WTC11 (cell line): ENCODE measurements around the gene TP53I3. TPM values are rescaled to one million over a fixed set of nuclear protein-coding genes. Genes with fewer than 3 reads are reported as not detected.

ENCODE experiments used
- ATAC-seq: fragments of 200-7000 bp; cut with Tn5 transposase; 2 replicates; pipeline ENCODE4 v1.10.0; 2021; ENCODE audit warnings: mild to moderate bottlenecking, moderate library complexity
- CTCF ChIA-PET: fragments of 300-600 bp; sonication (Branson Sonifier 250); formaldehyde crosslinking; loops from one replicate; lab custom pipeline; 2021; ENCODE audit warnings: antibody characterized with exemption; lab: Charles Lee
- POLR2A ChIA-PET: fragments of 350-600 bp; sonication (Branson Sonifier 250); formaldehyde crosslinking; loops from one replicate; lab custom pipeline; 2021; ENCODE audit warnings: antibody characterized with exemption; lab: Charles Lee
- DNase-seq: peaks from one replicate; pipeline ENCODE4 v3.0.0; 2021; ENCODE audit warnings: low spot score
- H3K27ac Mint-ChIP-seq: 2 replicates; pipeline ENCODE4 v1.8.0; 2021; ENCODE audit warnings: mixed read lengths
- H3K27me3 Mint-ChIP-seq: 2 replicates; pipeline ENCODE4 v1.8.0; 2021; ENCODE audit warnings: low read depth, mild to moderate bottlenecking, moderate library complexity, mixed read lengths
- H3K36me3 Mint-ChIP-seq: 2 replicates; pipeline ENCODE4 v1.8.0; 2021; ENCODE audit warnings: mixed read lengths
- H3K4me1 Mint-ChIP-seq: 2 replicates; pipeline ENCODE4 v1.8.0; 2022; ENCODE audit warnings: mixed read lengths
- H3K4me3 Mint-ChIP-seq: 2 replicates; pipeline ENCODE4 v1.8.0; 2021; ENCODE audit warnings: mild to moderate bottlenecking, moderate library complexity, mixed read lengths
- H3K9me3 Mint-ChIP-seq: 2 replicates; pipeline ENCODE4 v1.8.0; 2021; ENCODE audit warnings: mixed read lengths
- CBFB ChIP-seq: sonication (generic); formaldehyde crosslinking; IDR thresholded peaks from 2 replicates; pipeline ENCODE4 v1.8.1; 2022; ENCODE audit warnings: mild to moderate bottlenecking, low read depth, missing genetic modification reagents
- ESRRA ChIP-seq: sonication (generic); formaldehyde crosslinking; IDR thresholded peaks from 2 replicates; pipeline ENCODE4 v1.8.1; 2022; ENCODE audit warnings: mild to moderate bottlenecking, missing genetic modification reagents, borderline replicate concordance
- GABPB1 ChIP-seq: sonication (generic); formaldehyde crosslinking; IDR thresholded peaks from 2 replicates; pipeline ENCODE4 v1.8.1; 2023; ENCODE audit warnings: mild to moderate bottlenecking, missing genetic modification reagents
- JAZF1 ChIP-seq: fragments of 250-450 bp; sonication (Bioruptor Pico); IDR thresholded peaks from 2 replicates; pipeline ENCODE4 v1.9.0; 2021; ENCODE audit warnings: moderate library complexity, mild to moderate bottlenecking, inconsistent platforms
- JUN ChIP-seq: sonication (generic); formaldehyde crosslinking; IDR thresholded peaks from 2 replicates; pipeline ENCODE4 v1.8.0; 2023; ENCODE audit warnings: mild to moderate bottlenecking, missing genetic modification reagents
- TEAD1 ChIP-seq: sonication (generic); formaldehyde crosslinking; IDR thresholded peaks from 2 replicates; pipeline ENCODE4 v1.8.0; 2022; ENCODE audit warnings: mild to moderate bottlenecking, missing genetic modification reagents
- ZBTB21 ChIP-seq: sonication (generic); formaldehyde crosslinking; IDR thresholded peaks from 2 replicates; pipeline ENCODE4 v1.8.1; 2023; ENCODE audit warnings: mild to moderate bottlenecking, missing genetic modification reagents, borderline replicate concordance
- ZNF317 ChIP-seq: sonication (generic); formaldehyde crosslinking; IDR thresholded peaks from 2 replicates; pipeline ENCODE4 v1.8.1; 2023; ENCODE audit warnings: low read depth, mild to moderate bottlenecking, moderate library complexity, missing genetic modification reagents, borderline replicate concordance
- ZNF416 ChIP-seq: fragments of 250-450 bp; sonication (Bioruptor Pico); IDR thresholded peaks from 2 replicates; pipeline ENCODE4 v1.9.0; 2021; ENCODE audit warnings: mild to moderate bottlenecking, inconsistent platforms
- total RNA-seq: library from RNA; stranded (reverse); gene quantifications from 3 replicates; pipeline ENCODE4 v1.2.3, GENCODE V29; 2021
- TF ChIP-seq, protein P1 (sequence below): sonication (generic); formaldehyde crosslinking; IDR thresholded peaks from 2 replicates; pipeline ENCODE4 v1.8.1; 2022; ENCODE audit warnings: mild to moderate bottlenecking, moderate library complexity, missing genetic modification reagents
- TF ChIP-seq, protein P2 (sequence below): sonication (generic); formaldehyde crosslinking; IDR thresholded peaks from 2 replicates; pipeline ENCODE4 v1.8.0; 2023; ENCODE audit warnings: missing genetic modification reagents, mild to moderate bottlenecking, borderline replicate concordance
- TF ChIP-seq, protein P3 (sequence below): sonication (generic); formaldehyde crosslinking; IDR thresholded peaks from 2 replicates; pipeline ENCODE4 v1.8.1; 2023; ENCODE audit warnings: mild to moderate bottlenecking, missing genetic modification reagents
- TF ChIP-seq, protein P4 (sequence below): sonication (generic); formaldehyde crosslinking; IDR thresholded peaks from 2 replicates; pipeline ENCODE4 v1.8.1; 2022; ENCODE audit warnings: mild to moderate bottlenecking, missing genetic modification reagents, moderate library complexity, borderline replicate concordance
- TF ChIP-seq, protein P5 (sequence below): sonication (generic); formaldehyde crosslinking; IDR thresholded peaks from 2 replicates; pipeline ENCODE4 v1.8.0; 2023; ENCODE audit warnings: mild to moderate bottlenecking, missing genetic modification reagents
- TF ChIP-seq, protein P6 (sequence below): sonication (generic); formaldehyde crosslinking; IDR thresholded peaks from 2 replicates; pipeline ENCODE4 v1.8.1; 2023; ENCODE audit warnings: mild to moderate bottlenecking, missing genetic modification reagents, borderline replicate concordance
- TF ChIP-seq, protein P7 (sequence below): fragments of 250-450 bp; sonication (Bioruptor Pico); IDR thresholded peaks from 2 replicates; pipeline ENCODE4 v2.1.2; 2022; ENCODE audit warnings: mild to moderate bottlenecking, moderate library complexity
- TF ChIP-seq, protein P8 (sequence below): sonication (generic); formaldehyde crosslinking; IDR thresholded peaks from 2 replicates; pipeline ENCODE4 v1.8.1; 2023; ENCODE audit warnings: mild to moderate bottlenecking, moderate library complexity, missing genetic modification reagents

TP53I3 gene
- total RNA-seq, 1 experiment from 2014 or later, result 32.9 TPM

DNA sequence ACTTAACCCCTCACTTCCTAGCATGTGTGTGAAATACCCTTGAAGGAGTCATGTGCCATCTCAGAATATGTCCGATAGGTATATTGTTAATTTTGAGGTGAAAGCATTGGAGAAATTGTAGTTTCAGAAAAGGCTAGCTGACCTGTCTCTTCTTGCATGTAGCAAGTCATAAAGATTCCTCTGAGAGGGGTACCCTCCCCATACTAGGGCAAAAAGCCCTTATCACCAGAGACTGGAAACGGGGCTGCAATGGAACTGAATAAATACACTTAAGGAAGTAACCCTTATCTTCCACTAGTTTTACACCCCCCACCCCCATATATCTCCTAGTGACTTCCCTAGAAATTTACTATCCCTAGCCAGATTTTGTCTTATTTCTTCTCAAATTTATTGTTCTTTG is 6.8 kb downstream of the TP53I3 start (continued):
- TF ChIP-seq, protein P1, sequence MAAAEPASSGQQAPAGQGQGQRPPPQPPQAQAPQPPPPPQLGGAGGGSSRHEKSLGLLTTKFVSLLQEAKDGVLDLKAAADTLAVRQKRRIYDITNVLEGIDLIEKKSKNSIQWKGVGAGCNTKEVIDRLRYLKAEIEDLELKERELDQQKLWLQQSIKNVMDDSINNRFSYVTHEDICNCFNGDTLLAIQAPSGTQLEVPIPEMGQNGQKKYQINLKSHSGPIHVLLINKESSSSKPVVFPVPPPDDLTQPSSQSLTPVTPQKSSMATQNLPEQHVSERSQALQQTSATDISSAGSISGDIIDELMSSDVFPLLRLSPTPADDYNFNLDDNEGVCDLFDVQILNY, result no peak
- TF ChIP-seq, protein P2, sequence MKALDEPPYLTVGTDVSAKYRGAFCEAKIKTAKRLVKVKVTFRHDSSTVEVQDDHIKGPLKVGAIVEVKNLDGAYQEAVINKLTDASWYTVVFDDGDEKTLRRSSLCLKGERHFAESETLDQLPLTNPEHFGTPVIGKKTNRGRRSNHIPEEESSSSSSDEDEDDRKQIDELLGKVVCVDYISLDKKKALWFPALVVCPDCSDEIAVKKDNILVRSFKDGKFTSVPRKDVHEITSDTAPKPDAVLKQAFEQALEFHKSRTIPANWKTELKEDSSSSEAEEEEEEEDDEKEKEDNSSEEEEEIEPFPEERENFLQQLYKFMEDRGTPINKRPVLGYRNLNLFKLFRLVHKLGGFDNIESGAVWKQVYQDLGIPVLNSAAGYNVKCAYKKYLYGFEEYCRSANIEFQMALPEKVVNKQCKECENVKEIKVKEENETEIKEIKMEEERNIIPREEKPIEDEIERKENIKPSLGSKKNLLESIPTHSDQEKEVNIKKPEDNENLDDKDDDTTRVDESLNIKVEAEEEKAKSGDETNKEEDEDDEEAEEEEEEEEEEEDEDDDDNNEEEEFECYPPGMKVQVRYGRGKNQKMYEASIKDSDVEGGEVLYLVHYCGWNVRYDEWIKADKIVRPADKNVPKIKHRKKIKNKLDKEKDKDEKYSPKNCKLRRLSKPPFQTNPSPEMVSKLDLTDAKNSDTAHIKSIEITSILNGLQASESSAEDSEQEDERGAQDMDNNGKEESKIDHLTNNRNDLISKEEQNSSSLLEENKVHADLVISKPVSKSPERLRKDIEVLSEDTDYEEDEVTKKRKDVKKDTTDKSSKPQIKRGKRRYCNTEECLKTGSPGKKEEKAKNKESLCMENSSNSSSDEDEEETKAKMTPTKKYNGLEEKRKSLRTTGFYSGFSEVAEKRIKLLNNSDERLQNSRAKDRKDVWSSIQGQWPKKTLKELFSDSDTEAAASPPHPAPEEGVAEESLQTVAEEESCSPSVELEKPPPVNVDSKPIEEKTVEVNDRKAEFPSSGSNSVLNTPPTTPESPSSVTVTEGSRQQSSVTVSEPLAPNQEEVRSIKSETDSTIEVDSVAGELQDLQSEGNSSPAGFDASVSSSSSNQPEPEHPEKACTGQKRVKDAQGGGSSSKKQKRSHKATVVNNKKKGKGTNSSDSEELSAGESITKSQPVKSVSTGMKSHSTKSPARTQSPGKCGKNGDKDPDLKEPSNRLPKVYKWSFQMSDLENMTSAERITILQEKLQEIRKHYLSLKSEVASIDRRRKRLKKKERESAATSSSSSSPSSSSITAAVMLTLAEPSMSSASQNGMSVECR (CRISPR knock-in tag), result no peak
- no peak for TF ChIP-seq ZNF317
- TF ChIP-seq ZBTB21 (CRISPR knock-in tag), result no peak
- TF ChIP-seq, protein P3, sequence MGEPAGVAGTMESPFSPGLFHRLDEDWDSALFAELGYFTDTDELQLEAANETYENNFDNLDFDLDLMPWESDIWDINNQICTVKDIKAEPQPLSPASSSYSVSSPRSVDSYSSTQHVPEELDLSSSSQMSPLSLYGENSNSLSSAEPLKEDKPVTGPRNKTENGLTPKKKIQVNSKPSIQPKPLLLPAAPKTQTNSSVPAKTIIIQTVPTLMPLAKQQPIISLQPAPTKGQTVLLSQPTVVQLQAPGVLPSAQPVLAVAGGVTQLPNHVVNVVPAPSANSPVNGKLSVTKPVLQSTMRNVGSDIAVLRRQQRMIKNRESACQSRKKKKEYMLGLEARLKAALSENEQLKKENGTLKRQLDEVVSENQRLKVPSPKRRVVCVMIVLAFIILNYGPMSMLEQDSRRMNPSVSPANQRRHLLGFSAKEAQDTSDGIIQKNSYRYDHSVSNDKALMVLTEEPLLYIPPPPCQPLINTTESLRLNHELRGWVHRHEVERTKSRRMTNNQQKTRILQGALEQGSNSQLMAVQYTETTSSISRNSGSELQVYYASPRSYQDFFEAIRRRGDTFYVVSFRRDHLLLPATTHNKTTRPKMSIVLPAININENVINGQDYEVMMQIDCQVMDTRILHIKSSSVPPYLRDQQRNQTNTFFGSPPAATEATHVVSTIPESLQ (CRISPR knock-in tag), result no peak
- TF ChIP-seq, all 79 proteins: peak for 0

DNA sequence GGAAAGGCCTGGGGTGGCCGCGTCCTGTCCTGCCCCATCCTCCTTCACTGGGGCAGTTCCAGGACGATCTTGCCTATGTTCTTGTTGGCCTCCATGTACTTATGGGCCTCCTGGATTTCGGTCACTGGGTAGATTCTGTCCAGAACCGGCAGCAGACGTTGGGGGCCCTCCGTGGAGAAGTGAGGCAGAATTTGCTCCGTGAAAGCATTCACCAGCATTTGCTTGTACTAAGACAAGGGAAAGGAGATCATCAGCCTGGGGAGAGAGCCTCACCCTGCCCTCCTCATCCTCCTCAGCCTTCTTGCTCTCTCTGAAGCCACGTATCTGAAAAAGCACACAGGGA is 7.1 kb downstream of the TP53I3 start:
- no peak for DNase-seq
- H3K27me3 Mint-ChIP-seq, result no peaks in the 10 kb centered on the region
- ATAC-seq, result no peak
- peak overlapping the region; percentile 87 for H3K27ac Mint-ChIP-seq
- CTCF ChIA-PET, result interaction anchor here (1.1 to 1.5 kb wide), 5 partner anchors 12 to 88 kb away, joined by 3 to 8 read pairs (median 3); partner anchors contain the start of gene WDCP
- no peaks in the 10 kb centered on the region for H3K9me3 Mint-ChIP-seq
- H3K4me1 Mint-ChIP-seq, result peaks cover 21% of the 10 kb centered on the region
- H3K36me3 Mint-ChIP-seq, result peaks cover 46% of the 10 kb centered on the region
- peak overlapping the region; percentile 84 for H3K4me3 Mint-ChIP-seq
- POLR2A ChIA-PET, result interaction anchor here (1.1 to 2.1 kb wide), 5 partner anchors 7 to 151 kb away, joined by 3 to 29 read pairs (median 14); partner anchors contain the start of genes ATAD2B, TP53I3 and WDCP
- TF ChIP-seq CBFB (CRISPR knock-in tag) (no peak), GABPB1 (CRISPR knock-in tag) (no peak), ESRRA (CRISPR knock-in tag) (no peak), TEAD1 (CRISPR knock-in tag) (no peak), ZNF416 (CRISPR knock-in tag) (no peak), JUN (CRISPR knock-in tag) (no peak), JAZF1 (CRISPR knock-in tag) (no peak)
- TF ChIP-seq, protein P4, sequence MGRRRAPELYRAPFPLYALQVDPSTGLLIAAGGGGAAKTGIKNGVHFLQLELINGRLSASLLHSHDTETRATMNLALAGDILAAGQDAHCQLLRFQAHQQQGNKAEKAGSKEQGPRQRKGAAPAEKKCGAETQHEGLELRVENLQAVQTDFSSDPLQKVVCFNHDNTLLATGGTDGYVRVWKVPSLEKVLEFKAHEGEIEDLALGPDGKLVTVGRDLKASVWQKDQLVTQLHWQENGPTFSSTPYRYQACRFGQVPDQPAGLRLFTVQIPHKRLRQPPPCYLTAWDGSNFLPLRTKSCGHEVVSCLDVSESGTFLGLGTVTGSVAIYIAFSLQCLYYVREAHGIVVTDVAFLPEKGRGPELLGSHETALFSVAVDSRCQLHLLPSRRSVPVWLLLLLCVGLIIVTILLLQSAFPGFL (CRISPR knock-in tag), result no peak
- TF ChIP-seq, protein P5, sequence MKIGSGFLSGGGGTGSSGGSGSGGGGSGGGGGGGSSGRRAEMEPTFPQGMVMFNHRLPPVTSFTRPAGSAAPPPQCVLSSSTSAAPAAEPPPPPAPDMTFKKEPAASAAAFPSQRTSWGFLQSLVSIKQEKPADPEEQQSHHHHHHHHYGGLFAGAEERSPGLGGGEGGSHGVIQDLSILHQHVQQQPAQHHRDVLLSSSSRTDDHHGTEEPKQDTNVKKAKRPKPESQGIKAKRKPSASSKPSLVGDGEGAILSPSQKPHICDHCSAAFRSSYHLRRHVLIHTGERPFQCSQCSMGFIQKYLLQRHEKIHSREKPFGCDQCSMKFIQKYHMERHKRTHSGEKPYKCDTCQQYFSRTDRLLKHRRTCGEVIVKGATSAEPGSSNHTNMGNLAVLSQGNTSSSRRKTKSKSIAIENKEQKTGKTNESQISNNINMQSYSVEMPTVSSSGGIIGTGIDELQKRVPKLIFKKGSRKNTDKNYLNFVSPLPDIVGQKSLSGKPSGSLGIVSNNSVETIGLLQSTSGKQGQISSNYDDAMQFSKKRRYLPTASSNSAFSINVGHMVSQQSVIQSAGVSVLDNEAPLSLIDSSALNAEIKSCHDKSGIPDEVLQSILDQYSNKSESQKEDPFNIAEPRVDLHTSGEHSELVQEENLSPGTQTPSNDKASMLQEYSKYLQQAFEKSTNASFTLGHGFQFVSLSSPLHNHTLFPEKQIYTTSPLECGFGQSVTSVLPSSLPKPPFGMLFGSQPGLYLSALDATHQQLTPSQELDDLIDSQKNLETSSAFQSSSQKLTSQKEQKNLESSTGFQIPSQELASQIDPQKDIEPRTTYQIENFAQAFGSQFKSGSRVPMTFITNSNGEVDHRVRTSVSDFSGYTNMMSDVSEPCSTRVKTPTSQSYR (CRISPR knock-in tag), result no peak
- TF ChIP-seq, protein P6, sequence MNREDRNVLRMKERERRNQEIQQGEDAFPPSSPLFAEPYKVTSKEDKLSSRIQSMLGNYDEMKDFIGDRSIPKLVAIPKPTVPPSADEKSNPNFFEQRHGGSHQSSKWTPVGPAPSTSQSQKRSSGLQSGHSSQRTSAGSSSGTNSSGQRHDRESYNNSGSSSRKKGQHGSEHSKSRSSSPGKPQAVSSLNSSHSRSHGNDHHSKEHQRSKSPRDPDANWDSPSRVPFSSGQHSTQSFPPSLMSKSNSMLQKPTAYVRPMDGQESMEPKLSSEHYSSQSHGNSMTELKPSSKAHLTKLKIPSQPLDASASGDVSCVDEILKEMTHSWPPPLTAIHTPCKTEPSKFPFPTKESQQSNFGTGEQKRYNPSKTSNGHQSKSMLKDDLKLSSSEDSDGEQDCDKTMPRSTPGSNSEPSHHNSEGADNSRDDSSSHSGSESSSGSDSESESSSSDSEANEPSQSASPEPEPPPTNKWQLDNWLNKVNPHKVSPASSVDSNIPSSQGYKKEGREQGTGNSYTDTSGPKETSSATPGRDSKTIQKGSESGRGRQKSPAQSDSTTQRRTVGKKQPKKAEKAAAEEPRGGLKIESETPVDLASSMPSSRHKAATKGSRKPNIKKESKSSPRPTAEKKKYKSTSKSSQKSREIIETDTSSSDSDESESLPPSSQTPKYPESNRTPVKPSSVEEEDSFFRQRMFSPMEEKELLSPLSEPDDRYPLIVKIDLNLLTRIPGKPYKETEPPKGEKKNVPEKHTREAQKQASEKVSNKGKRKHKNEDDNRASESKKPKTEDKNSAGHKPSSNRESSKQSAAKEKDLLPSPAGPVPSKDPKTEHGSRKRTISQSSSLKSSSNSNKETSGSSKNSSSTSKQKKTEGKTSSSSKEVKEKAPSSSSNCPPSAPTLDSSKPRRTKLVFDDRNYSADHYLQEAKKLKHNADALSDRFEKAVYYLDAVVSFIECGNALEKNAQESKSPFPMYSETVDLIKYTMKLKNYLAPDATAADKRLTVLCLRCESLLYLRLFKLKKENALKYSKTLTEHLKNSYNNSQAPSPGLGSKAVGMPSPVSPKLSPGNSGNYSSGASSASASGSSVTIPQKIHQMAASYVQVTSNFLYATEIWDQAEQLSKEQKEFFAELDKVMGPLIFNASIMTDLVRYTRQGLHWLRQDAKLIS (CRISPR knock-in tag), result no peak
- TF ChIP-seq, protein P7, sequence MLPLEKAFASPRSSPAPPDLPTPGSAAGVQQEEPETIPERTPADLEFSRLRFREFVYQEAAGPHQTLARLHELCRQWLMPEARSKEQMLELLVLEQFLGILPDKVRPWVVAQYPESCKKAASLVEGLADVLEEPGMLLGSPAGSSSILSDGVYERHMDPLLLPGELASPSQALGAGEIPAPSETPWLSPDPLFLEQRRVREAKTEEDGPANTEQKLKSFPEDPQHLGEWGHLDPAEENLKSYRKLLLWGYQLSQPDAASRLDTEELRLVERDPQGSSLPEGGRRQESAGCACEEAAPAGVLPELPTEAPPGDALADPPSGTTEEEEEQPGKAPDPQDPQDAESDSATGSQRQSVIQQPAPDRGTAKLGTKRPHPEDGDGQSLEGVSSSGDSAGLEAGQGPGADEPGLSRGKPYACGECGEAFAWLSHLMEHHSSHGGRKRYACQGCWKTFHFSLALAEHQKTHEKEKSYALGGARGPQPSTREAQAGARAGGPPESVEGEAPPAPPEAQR (CRISPR knock-in tag), result no peak
- TF ChIP-seq, protein P8, sequence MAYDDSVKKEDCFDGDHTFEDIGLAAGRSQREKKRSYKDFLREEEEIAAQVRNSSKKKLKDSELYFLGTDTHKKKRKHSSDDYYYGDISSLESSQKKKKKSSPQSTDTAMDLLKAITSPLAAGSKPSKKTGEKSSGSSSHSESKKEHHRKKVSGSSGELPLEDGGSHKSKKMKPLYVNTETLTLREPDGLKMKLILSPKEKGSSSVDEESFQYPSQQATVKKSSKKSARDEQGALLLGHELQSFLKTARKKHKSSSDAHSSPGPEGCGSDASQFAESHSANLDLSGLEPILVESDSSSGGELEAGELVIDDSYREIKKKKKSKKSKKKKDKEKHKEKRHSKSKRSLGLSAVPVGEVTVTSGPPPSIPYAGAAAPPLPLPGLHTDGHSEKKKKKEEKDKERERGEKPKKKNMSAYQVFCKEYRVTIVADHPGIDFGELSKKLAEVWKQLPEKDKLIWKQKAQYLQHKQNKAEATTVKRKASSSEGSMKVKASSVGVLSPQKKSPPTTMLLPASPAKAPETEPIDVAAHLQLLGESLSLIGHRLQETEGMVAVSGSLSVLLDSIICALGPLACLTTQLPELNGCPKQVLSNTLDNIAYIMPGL (CRISPR knock-in tag), result no peak
